ENCODE results near the gene ATOX1. TPM values are rescaled to one million over a fixed set of nuclear protein-coding genes. Genes with fewer than 3 reads are reported as not detected.

Gene ATOX1
- total and polyA plus RNA-seq, 2 of the 8 experiments (the other 6 are each of a cell fraction or from before 2014, with no cell fraction given) = 79.9 to 232 TPM

DNA sequence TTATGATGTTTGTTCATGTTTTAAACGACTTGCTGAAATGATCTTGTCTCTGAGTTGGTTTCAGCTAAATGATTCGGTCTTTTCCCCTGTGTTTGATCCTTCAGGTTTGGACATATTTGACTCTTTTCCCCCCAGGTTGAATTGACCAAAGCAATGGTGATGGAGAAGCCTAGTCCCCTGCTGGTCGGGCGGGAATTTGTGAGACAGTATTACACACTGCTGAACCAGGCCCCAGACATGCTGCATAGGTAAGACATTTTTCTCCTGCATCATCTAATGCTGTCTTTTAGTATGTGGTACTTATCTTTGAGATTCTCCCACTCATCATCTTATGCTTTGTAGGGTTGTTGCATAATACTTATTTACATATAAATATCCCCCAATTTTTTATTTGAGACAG, 28.0 kb upstream of the ATOX1 start:
- H3K23me2 ChIP-seq (ENCODE audit: low read depth, low read length) = no peaks in the 10 kb centered on the region
- no peak overlapping the region for H3K56ac ChIP-seq (replicated peaks; ENCODE audit: insufficient read length, low read depth, low read length)
- H4K20me1 ChIP-seq (replicated peaks in 1 of 2; ENCODE audit: control insufficient read depth in 1 of 2, insufficient read depth in 2 of 2, low read length in 2 of 2) = peaks cover 26 to 38% of the 10 kb centered on the region in 2 experiments
- H3K4me3 ChIP-seq (ENCODE audit: extremely low read depth in 1 of 4, insufficient read depth in 2 of 4, low read depth in 3 of 4, low read length in 4 of 4) = no peak overlapping the region
- H2BK20ac ChIP-seq (ENCODE audit: low read length) = no peak overlapping the region
- H3K79me2 ChIP-seq (ENCODE audit: control insufficient read depth in 1 of 2, insufficient read depth in 2 of 2, low read length in 2 of 2) = peaks cover 29 to 100% of the 10 kb centered on the region in 2 experiments
- no peak overlapping the region for H2BK12ac ChIP-seq (ENCODE audit: low read depth, low read length)
- no peak overlapping the region for H3K4ac ChIP-seq (replicated peaks; ENCODE audit: insufficient read length, low read depth, low read length)
- H3K4me1 ChIP-seq (replicated peaks in 1 of 4; ENCODE audit: control insufficient read depth in 3 of 4, insufficient read depth in 4 of 4, low read length in 3 of 4) = peaks cover 0 to 4% (median 2%) of the 10 kb centered on the region in 4 experiments; a peak in 1 of 7 replicates
- H3K27me3 ChIP-seq (replicated peaks in 1 of 4; ENCODE audit: control insufficient read depth in 3 of 4, extremely low read depth in 1 of 4, insufficient read depth in 3 of 4, low read length in 3 of 4) = no peaks in the 10 kb centered on the region
- no peak overlapping the region for H3K18ac ChIP-seq (ENCODE audit: extremely low read depth, low read length)
- H3K79me1 ChIP-seq (ENCODE audit: low read depth, low read length) = peaks cover 5% of the 10 kb centered on the region
- FAIRE-seq (no peak), DNase-seq (ENCODE audit: low read depth in 1 of 2, low spot score in 2 of 2) (no peak)
- ChIA-PET POLR2A (ENCODE audit: partially characterized antibody) (interaction anchor here (0.7 to 9.5 kb wide), 3 partner anchors 10 to 14 kb away, joined by 4 to 85 read pairs (median 4); partner anchors contain the start of gene G3BP1), CTCF (ENCODE audit: partially characterized antibody) (interaction anchor here (0.6 to 1.0 kb wide), 3 partner anchors 12 to 339 kb away, joined by 3 read pairs; partner anchors contain the start of gene SLC36A1)
- no peak overlapping the region for H2AFZ ChIP-seq (ENCODE audit: low read length)
- H2BK120ac ChIP-seq (replicated peaks; ENCODE audit: low read depth, low read length) = no peak overlapping the region
- no peak overlapping the region for H3K4me2 ChIP-seq (ENCODE audit: insufficient read depth in 1 of 2, low read depth in 2 of 2, low read length in 2 of 2)
- H3K27ac ChIP-seq (ENCODE audit: low read depth, low read length) = no peak overlapping the region
- H2AK5ac ChIP-seq (ENCODE audit: low read depth, low read length) = no peak overlapping the region
- no peaks in the 10 kb centered on the region for H3K9me3 ChIP-seq (ENCODE audit: insufficient read depth in 2 of 2, low read depth in 1 of 2, low read length in 1 of 2)
- no peak overlapping the region for H2BK5ac ChIP-seq (ENCODE audit: low read depth, low read length)
- H3K9ac ChIP-seq (replicated peaks in 1 of 4; ENCODE audit: extremely low read depth in 1 of 4, low read depth in 3 of 4, low read length in 3 of 4) = no peak overlapping the region
- H3K14ac ChIP-seq (ENCODE audit: insufficient read length) = no peak overlapping the region
- H3K23ac ChIP-seq (ENCODE audit: insufficient read length) = no peak overlapping the region
- 79% methylated on average over 4 of the region's 4 CpGs; no CpG with 5 or more reads in 1 of the 2 experiments for WGBS, 2 experiments (ENCODE audit: extremely low coverage in 1 of 2, insufficient coverage in 1 of 2, insufficient read length in 1 of 2, insufficient replicate concordance in 2 of 2, low coverage in 1 of 2, low lambda C conversion rate in 2 of 2, missing lambda C conversion rate in 1 of 2)
- H3K36me3 ChIP-seq (ENCODE audit: control insufficient read depth in 2 of 4, insufficient read depth in 4 of 4, low read length in 3 of 4) = peaks cover 2 to 52% (median 28%) of the 10 kb centered on the region in 4 experiments; a peak in 6 of 8 replicates
- no peak overlapping the region for H4K8ac ChIP-seq (ENCODE audit: extremely low read depth, insufficient read depth, low read length)
- no peak overlapping the region for H2BK15ac ChIP-seq (ENCODE audit: low read length)
- H4K91ac ChIP-seq (replicated peaks; ENCODE audit: insufficient read length, low read length) = no peak overlapping the region
- H4K5ac ChIP-seq (ENCODE audit: insufficient read length, low read depth, low read length) = no peak overlapping the region
- TF ChIP-seq RNF2 (IDR thresholded peaks at IDR 0.05; ENCODE audit: borderline replicate concordance, low read depth, low read length, missing control alignments, poor library complexity, severe bottlenecking) (no peak), USF2 (IDR thresholded peaks at IDR 0.05; ENCODE audit: low read length) (no peak), HDAC6 (IDR thresholded peaks at IDR 0.05; ENCODE audit: low read depth, low read length) (no peak), SRF (IDR thresholded peaks at IDR 0.05; ENCODE audit: low read depth, low read length) (no peak), TCF12 (IDR thresholded peaks at IDR 0.05; ENCODE audit: low read depth, low read length) (no peak), CHD1 (IDR thresholded peaks at IDR 0.05; ENCODE audit: low read depth, low read length) (no peak), SUZ12 (IDR thresholded peaks at IDR 0.05; ENCODE audit: low read length) (no peak), TBP (IDR thresholded peaks at IDR 0.05; ENCODE audit: low read depth, low read length) (no peak), BRCA1 (IDR thresholded peaks at IDR 0.05; ENCODE audit: low read depth, low read length) (no peak), FOSL1 (IDR thresholded peaks at IDR 0.05; ENCODE audit: insufficient read depth, low read depth, low read length) (no peak), CEBPB (IDR thresholded peaks at IDR 0.05; ENCODE audit: low read depth, low read length) (no peak), SIN3A (conservative IDR thresholded peaks at IDR 0.05 in 1 of 2, IDR thresholded peaks at IDR 0.05 in 1 of 2; ENCODE audit: low read depth in 1 of 2, low read length in 2 of 2) (no peak), NANOG (IDR thresholded peaks at IDR 0.05; ENCODE audit: insufficient read depth, low read depth, low read length, poor library complexity, severe bottlenecking) (no peak)

Measured in H1 (cell line).